Fibroblast of lung (primary cell): ENCODE results near the gene SYMPK. TPM values are rescaled to one million over a fixed set of nuclear protein-coding genes. Genes with fewer than 3 reads are reported as not detected.

Experiments used
- DNase-seq, 2 donors: peaks; one replicate each; pipeline versions ENCODE4 v3.0.0 to v3.0.0-alpha.2; 2010; ENCODE audit warnings: low read depth in 2 of 2
- H2AFZ ChIP-seq: 2 replicates; pipeline ENCODE4 v1.5.1; 2012; ENCODE audit warnings: low read length, control low read depth, inconsistent platforms
- H3K27ac ChIP-seq: 2 replicates; pipeline ENCODE4 v1.5.1; 2011; ENCODE audit warnings: low read length, control low read depth; ENCODE audit not compliant: insufficient read depth
- H3K27me3 ChIP-seq: 2 replicates; pipeline ENCODE4 v1.5.1; 2011; ENCODE audit warnings: mild to moderate bottlenecking, low read length; ENCODE audit not compliant: control insufficient read depth, insufficient read depth
- H3K36me3 ChIP-seq: 2 replicates; pipeline ENCODE4 v1.5.1; 2011; ENCODE audit warnings: low read length; ENCODE audit not compliant: control insufficient read depth, insufficient read depth
- H3K4me1 ChIP-seq: 2 replicates; pipeline ENCODE4 v1.5.1; 2011; ENCODE audit warnings: low read length; ENCODE audit not compliant: control insufficient read depth, insufficient read depth; ENCODE audit errors: extremely low read depth
- H3K4me2 ChIP-seq: 2 replicates; pipeline ENCODE4 v1.5.1; 2011; ENCODE audit warnings: low read length, control low read depth; ENCODE audit not compliant: insufficient read depth; ENCODE audit errors: extremely low read depth
- H3K4me3 ChIP-seq, 4 experiments: fragments of 200-600 bp in 1 of 4; sonication (generic) in 1 of 4; replicated peaks in 1 of 4; 2 replicates each; pipeline ENCODE4 v1.5.1; 2011 to 2016; ENCODE audit warnings: low read length in 4 of 4, low read depth in 3 of 4, mild to moderate bottlenecking in 3 of 4, control low read depth in 2 of 4, inconsistent platforms in 1 of 4, mixed read lengths in 1 of 4; ENCODE audit not compliant: insufficient read depth in 1 of 4; ENCODE audit errors: control extremely low read depth in 1 of 4
- H3K79me2 ChIP-seq: 2 replicates; pipeline ENCODE4 v1.5.1; 2012; ENCODE audit warnings: mild to moderate bottlenecking, low read length, inconsistent platforms; ENCODE audit not compliant: control insufficient read depth, insufficient read depth
- H3K9ac ChIP-seq: 2 replicates; pipeline ENCODE4 v1.5.1; 2011; ENCODE audit warnings: mild to moderate bottlenecking, low read length, control low read depth; ENCODE audit not compliant: insufficient read depth
- H3K9me3 ChIP-seq: 2 replicates; pipeline ENCODE4 v1.5.1; 2012; ENCODE audit warnings: low read depth, low read length; ENCODE audit not compliant: control insufficient read depth, insufficient read depth
- H4K20me1 ChIP-seq: 2 replicates; pipeline ENCODE4 v1.5.1; 2011; ENCODE audit warnings: low read length; ENCODE audit not compliant: control insufficient read depth, insufficient read depth; ENCODE audit errors: extremely low read depth
- EZH2 ChIP-seq: IDR thresholded peaks from 2 replicates; pipeline ENCODE4 v1.5.1; 2012; ENCODE audit warnings: low read length, control low read depth, mild to moderate bottlenecking; ENCODE audit errors: missing control alignments
- polyA plus RNA-seq, 2 donors: library from polyadenylated mRNA; depleted of rRNA in 1 of 2; stranded (reverse) in 1 of 2; unstranded in 1 of 2; fragments of >200 nt; gene quantifications; 2 replicates each; pipeline ENCODE4 v1.2.1, GENCODE V29; 2011 to 2012; ENCODE audit warnings: missing spikeins in 1 of 2
- total RNA-seq: library from RNA; depleted of rRNA; stranded (reverse); fragments of >200 nt; gene quantifications from 2 replicates; pipeline ENCODE4 v1.2.1, GENCODE V29; 2014
- TF ChIP-seq, protein P1 (sequence below), 2 donors: IDR thresholded peaks in 1 of 2; conservative IDR thresholded peaks in 1 of 2; 1 replicate in 1 of 2; 2 replicates in 1 of 2; pipeline ENCODE4 v1.5.1; 2011 to 2012; ENCODE audit warnings: low read length in 2 of 2, control low read depth in 1 of 2, inconsistent platforms in 1 of 2, low read depth in 1 of 2, mild to moderate bottlenecking in 1 of 2

The SYMPK gene
- total and polyA plus RNA-seq, 2 donors (not counting 1 experiment from before 2014, with no cell fraction given): 32.2 to 48.2 TPM

- Histone ChIP-seq H3K27ac (peak overlapping the region; percentile 75), H2AFZ (no peak overlapping the region), H3K79me2 (peaks cover 4% of the 10 kb centered on the region), H4K20me1 (no peaks in the 10 kb centered on the region), H3K9me3 (no peaks in the 10 kb centered on the region), H3K27me3 (no peaks in the 10 kb centered on the region), H3K4me2 (peak overlapping the region; percentile 96), H3K9ac (peak overlapping the region; percentile 79), H3K4me3 (peak overlapping the region; percentile 69 to 81 (median 78)), H3K4me1 (peaks cover 24% of the 10 kb centered on the region), H3K36me3 (peaks cover 11% of the 10 kb centered on the region)
- peak; percentile 89 to 90 for DNase-seq
- TF ChIP-seq, protein P1, sequence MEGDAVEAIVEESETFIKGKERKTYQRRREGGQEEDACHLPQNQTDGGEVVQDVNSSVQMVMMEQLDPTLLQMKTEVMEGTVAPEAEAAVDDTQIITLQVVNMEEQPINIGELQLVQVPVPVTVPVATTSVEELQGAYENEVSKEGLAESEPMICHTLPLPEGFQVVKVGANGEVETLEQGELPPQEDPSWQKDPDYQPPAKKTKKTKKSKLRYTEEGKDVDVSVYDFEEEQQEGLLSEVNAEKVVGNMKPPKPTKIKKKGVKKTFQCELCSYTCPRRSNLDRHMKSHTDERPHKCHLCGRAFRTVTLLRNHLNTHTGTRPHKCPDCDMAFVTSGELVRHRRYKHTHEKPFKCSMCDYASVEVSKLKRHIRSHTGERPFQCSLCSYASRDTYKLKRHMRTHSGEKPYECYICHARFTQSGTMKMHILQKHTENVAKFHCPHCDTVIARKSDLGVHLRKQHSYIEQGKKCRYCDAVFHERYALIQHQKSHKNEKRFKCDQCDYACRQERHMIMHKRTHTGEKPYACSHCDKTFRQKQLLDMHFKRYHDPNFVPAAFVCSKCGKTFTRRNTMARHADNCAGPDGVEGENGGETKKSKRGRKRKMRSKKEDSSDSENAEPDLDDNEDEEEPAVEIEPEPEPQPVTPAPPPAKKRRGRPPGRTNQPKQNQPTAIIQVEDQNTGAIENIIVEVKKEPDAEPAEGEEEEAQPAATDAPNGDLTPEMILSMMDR (conservative IDR thresholded peaks at IDR 0.05 in 1 of 2, IDR thresholded peaks at IDR 0.05 in 1 of 2; ENCODE audit: low read depth in 1 of 2, low read length in 2 of 2): no peak
- no peak for TF ChIP-seq EZH2
Measured at GRCh38 chr19:45767410-45767880, 95.5 kb downstream of the SYMPK start.

DNA sequence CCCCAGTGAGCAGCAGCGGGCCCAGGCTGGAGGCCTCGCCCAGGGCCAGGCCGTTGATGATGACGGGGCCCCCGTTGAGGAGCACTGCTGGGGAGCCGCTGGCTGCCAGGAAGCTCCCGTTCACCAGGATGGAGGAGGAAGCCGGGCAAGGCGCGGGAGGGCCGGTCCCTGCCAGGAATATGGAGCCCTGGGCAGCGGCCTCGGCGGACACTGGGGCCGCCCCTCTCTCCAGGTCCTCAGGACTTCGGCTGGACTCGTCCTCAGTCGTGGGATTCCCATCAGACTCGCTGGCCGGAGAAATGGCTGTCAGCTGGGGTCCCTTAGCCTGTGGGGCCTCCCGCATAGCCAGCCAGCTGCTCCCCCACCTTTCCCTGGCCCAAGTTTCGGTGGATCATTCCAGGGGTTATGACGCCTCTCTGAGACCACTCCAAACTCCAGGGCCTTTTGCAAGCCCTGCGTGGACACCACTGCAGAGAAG, 96.0 kb downstream of the SYMPK start:
- Histone ChIP-seq H3K4me1 (peaks cover 24% of the 10 kb centered on the region), H3K9ac (peak overlapping the region; percentile 79), H3K79me2 (peaks cover 4% of the 10 kb centered on the region), H3K4me2 (peak overlapping the region; percentile 96), H3K27ac (peak overlapping the region; percentile 75), H3K4me3 (peak overlapping the region; percentile 69 to 81 (median 78)), H2AFZ (no peak overlapping the region), H4K20me1 (no peaks in the 10 kb centered on the region), H3K36me3 (peaks cover 11% of the 10 kb centered on the region), H3K9me3 (no peaks in the 10 kb centered on the region), H3K27me3 (no peaks in the 10 kb centered on the region)
- peak in 1 of 2 donors; percentile 26 for DNase-seq
- no peak for TF ChIP-seq EZH2
- TF ChIP-seq, protein P1 (conservative IDR thresholded peaks at IDR 0.05 in 1 of 2, IDR thresholded peaks at IDR 0.05 in 1 of 2; ENCODE audit: low read depth in 1 of 2, low read length in 2 of 2): no peak

DNA sequence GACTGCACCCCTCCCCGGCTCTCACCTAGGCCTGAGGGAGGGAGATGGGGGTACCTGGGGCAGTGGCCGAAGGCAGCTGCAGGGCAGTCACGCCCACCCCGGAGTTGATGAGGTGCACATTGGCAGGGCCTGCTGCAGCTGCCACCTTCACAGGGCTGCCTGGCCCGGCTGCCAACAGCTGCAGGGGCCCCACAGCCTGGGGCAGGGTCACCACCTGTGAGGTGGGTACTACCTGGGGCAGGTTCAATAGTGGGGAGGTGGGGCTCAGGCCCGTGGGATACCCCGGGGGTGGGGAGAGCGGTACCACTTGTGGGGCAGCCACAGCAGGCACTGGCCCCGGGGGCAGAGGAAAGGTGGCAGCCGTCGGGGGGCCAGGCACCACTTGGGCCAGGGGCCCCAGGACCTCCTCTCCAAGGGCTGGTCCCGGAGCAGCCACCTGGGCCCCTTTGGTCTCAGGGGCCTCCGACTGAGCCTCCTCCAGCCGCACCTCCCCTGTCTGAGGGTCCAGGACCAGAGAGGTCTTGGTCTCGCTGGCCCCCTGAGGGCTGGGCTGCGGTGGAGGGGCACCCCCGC, 96.6 kb downstream of the SYMPK start:
- no peak for DNase-seq
- no peaks in the 10 kb centered on the region for H3K9me3 ChIP-seq
- peak overlapping the region; percentile 79 for H3K9ac ChIP-seq
- peaks cover 7% of the 10 kb centered on the region for H3K36me3 ChIP-seq
- H3K4me2 ChIP-seq: peak overlapping the region; percentile 96
- H4K20me1 ChIP-seq: no peaks in the 10 kb centered on the region
- peaks cover 4% of the 10 kb centered on the region for H3K79me2 ChIP-seq
- peak overlapping the region in 3 of 4 experiments; percentile 76 to 81 (median 81) for H3K4me3 ChIP-seq
- TF ChIP-seq, protein P1 (conservative IDR thresholded peaks at IDR 0.05 in 1 of 2, IDR thresholded peaks at IDR 0.05 in 1 of 2; ENCODE audit: low read depth in 1 of 2, low read length in 2 of 2): no peak
- TF ChIP-seq EZH2: no peak
- peaks cover 24% of the 10 kb centered on the region for H3K4me1 ChIP-seq
- peak overlapping the region; percentile 75 for H3K27ac ChIP-seq
- H3K27me3 ChIP-seq: no peaks in the 10 kb centered on the region
- no peak overlapping the region for H2AFZ ChIP-seq
